ENCODE data around the gene SRRM1.

DNA sequence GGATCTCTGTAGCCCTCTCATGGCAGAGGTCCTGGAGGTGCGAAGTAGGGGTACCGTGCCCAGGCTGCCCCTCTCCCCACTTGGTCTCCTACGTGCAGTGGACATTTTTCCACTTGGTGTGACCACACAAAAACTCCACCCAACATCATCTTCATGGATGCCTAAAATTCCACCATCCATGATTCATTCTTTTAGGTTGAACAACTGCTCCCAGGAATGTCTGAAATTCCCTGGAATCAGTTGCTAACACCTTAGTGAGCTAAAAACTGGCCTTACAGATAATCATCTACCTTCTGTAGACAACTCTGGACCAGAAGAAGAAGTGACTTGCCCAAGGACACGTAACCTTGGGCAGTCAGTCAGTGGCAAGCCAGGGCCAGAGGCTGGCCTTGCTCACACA lies 70.1 kb downstream of the SRRM1 start:
- TF ChIP-seq SUZ12 (IDR thresholded peaks at IDR 0.05): no peak
- no peak for TF ChIP-seq TARDBP (IDR thresholded peaks at IDR 0.05)

Measured in HEK293T (cell line).